Activated CD4-positive, alpha-beta T cell treated with anti-CD3 and anti-CD28 coated beads for 48 hours (primary cell): Measurements from ENCODE around the gene PINK1.

Experiments
- DNase-seq: peaks from one replicate; pipeline ENCODE4 v3.0.0-alpha.2; 2020

The PINK1 gene

GRCh38 chr1:20684050-20684620 lies 50.9 kb downstream of the PINK1 start:
- no peak for DNase-seq

- DNase-seq, result no peak
These were observed 51.4 kb downstream of the PINK1 start for GRCh38 chr1:20684651-20685050.

GRCh38 chr1:20685099-20685662 lies 51.9 kb downstream of the PINK1 start:
- DNase-seq, result no peak

GRCh38 chr1:20685741-20686140 lies 52.5 kb downstream of the PINK1 start:
- no peak for DNase-seq

GRCh38 chr1:20686883-20687725 lies 53.8 kb downstream of the PINK1 start:
- no peak for DNase-seq

DNA sequence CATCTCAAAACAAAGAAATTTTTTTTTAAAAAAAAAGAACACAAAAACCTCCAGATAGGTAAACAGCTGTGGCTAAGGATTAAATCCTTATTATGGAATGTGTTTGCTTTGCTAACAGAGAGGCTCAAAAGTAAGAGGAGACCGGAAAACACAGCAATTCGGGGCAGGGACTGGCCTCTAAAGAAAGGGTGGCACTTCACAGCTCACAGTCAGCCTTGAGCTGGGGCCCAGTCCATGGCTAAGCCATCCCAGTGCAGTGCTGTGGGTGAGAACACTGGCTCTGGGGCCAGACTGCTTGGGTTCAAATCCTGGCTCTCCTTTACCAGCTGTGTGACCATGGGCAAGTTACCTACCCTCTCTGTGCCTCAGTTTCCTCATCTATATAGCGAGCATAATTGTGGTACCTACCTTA lies 56.4 kb downstream of the PINK1 start:
- DNase-seq, result no peak

DNA sequence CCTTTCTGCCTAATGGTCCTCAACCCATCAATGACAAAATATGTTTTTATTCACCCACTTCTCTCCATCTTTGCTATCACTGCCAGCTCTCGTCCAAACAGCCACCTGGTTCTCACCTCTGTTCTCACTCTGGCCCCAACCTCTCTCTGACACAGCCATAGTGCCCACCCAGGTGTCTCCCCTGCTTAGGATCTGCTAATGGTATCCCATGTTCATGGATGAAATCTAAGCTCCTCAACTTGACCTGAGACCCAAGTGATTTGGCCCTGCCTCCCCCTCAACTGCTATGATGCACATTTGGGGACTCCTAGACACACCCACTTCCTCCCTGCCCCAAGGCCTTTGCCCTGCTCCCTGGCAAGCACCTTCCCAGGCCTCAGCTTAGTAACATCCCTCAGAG lies 58.6 kb downstream of the PINK1 start:
- no peak for DNase-seq

DNA sequence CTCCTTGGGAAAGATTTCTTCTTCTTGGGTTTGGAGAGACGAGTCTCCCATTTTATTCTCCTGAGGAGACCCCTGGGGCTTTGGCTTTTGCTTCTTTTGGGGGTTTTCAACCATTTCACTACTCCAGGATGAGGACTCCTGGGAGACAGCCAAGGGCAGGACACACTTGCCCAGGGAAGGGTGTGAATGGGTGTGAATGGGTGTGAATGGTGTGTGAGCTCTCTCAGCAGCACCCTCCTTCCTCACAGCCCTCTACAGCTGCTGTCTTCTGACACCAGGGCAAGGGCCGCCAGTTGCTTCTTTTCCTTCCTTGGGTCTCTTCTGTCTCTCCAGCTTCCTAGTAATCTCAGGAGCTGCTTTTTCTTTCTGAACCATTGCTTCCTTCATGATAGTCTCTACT lies 60.4 kb downstream of the PINK1 start:
- no peak for DNase-seq

DNA sequence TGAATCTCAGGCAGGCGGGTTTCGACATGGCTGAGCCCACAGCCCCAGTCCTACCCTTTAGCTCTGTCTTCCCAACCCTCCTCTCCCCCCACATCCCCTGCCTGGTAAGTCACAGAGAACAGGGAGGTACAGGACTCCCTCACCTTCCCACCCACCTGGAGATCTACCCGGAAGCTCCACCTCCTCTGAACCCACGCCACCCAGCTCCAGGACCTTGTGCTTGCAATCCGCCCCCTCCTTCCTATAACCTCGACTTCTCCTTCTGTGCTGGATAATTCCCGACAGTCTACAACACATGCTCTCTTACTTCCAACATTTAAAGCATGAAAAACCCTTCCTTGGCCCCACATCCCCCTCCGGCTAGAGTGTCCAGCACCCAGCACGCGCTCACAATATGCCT lies 62.3 kb downstream of the PINK1 start:
- DNase-seq, result no peak

DNA sequence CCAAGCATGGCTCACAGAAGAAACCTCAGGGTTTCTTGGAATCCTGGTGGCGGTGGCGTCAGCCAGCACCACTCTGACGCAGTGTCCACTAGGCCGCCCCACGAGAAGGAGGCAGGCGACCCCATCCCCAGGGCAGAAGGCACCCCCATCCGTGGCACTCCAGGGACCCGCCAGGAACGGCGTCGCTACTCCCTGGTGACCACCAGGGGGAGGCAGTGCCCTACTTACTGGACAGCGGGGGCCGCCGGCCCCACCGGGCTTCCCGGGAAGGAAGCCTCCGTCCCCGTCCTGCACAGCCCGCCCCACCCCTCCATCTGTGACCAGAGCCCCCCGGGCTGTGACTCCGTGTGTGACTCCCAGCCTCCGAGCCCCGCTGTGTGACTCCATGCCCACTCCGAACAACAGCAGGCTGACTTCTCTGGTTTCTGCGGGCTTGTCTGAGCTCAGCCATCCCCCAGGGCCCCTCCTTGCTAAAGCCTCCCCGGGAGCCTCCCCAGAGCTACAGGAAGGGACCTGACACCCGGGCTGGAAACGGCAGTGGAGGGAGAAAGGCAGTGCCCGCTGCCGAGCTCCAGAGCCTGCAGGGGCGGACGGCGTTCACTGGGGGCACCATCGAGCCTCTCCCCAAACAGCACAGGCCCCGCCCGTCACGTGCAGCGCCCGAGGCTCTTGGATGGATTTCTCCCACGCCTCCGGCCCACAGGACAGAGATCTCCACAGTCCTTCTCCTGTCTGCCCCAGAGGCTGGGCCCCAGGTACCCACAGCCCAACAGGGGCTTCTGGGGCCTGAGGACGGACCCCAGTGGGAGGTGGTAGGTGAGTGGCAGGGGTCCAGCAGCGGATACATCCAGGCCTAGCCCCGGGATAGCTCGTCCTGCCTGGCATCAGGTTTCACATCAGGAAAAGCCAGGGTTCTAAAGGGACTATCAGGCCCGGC lies 63.4 kb downstream of the PINK1 start:
- DNase-seq, result peak; percentile 86

GRCh38 chr1:20697563-20697962 lies 64.3 kb downstream of the PINK1 start:
- DNase-seq, result no peak

DNA sequence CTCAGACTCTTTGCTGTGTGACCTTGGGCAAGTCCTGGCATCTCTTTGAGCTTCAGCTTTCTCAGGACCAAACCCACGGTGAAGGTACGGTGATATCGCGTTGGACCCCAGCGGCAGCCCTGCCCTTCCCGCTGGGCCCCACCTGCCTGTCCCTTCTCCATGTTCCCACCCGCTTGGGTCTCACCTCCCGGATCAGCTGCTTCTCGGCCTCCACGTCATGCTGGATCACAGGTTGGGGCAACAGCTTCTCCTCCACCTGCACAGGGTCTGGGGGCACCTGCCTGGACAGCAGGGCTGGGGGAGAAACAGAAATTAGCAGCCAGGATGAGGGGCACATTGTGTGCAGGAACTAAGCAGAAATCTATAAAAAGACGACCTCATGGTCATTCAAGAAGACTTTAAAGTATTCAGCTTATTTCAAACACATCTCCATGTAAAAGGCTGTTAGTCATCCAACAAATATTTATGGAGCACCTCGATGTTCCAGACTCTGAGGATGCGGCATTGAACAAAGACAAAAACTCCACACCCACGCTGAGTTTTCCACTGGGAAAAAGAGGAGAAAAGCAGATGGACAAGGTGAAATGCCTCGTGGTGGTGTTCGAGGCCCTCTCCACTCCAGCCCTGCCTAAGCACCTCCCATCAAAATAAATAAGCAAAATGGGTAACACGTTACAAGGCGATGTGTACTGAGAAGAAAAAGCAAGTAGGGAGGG lies 65.1 kb downstream of the PINK1 start:
- no peak for DNase-seq

DNA sequence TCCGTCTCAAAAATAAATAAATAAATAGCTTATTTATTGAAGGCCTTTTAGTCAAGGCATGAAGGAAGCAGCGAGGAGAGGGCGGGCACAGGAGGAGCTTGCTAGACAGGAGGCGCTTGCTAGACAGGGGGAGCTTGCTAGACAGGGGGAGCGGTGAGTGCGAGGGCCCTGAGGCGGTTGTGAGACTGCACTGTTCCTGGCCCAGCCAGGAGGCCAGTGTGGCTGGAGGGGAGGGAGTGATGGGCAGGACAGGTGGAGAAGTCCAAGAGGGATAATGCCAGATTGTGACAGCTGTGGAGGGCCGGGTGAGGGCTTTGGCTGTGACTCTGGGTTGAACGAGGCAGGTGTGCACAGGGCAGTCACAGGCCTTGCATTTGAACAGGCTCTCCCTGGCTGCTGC lies 66.3 kb downstream of the PINK1 start:
- DNase-seq, result no peak

- DNase-seq, result no peak
These were observed 67.5 kb downstream of the PINK1 start for GRCh38 chr1:20700636-20701215.
